CD4-positive, alpha-beta T cell treated with Interferon alpha-2 for 1 hour (primary cell): Measurements from ENCODE around the gene ELMO1.
A peak's percentile ranks its signal among the peaks of the same experiment; 100 is the strongest.

Experiments
- DNase-seq, 2 donors: peaks; one replicate each; pipeline ENCODE4 v3.0.0-alpha.2; 2020 to 2022

The ELMO1 gene

DNA sequence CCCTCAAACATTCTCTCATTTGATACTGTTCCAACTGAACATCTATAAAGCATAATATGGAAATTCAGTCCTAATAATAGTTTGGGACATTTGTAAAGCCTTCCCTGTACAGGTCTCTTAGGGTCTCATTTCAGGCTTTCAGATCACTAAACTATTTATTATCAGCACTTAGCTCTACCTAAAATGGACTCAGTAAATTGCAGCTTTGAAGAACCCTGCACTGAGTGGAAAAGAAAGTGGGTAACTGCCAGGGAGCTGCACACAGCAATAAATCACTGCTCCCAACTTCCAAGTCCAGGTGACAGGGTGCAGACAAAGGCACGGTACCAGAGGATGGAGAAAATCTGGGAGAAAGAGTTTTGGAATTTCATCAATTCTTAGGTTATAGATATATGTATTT is 559.5 kb downstream of the ELMO1 start:
- no peak for DNase-seq

DNA sequence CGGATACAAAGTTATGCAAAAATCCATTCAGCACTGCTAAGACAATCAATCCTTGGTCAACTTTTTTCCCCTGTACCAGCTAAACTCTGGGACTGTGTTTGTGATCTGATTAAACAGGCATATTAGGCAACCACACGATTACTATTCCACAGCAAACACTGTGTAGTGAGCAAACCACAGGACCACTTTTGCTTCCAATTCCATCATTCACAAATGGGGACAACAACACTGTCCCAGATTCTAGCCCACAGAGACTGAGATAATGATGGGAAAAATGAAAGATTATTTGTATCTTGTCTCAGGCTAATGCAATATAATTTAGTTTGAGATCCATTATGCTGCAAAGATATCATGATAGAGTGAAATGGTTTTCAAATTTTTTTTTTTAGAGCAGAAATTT is 560.7 kb downstream of the ELMO1 start:
- DNase-seq, result no peak

DNA sequence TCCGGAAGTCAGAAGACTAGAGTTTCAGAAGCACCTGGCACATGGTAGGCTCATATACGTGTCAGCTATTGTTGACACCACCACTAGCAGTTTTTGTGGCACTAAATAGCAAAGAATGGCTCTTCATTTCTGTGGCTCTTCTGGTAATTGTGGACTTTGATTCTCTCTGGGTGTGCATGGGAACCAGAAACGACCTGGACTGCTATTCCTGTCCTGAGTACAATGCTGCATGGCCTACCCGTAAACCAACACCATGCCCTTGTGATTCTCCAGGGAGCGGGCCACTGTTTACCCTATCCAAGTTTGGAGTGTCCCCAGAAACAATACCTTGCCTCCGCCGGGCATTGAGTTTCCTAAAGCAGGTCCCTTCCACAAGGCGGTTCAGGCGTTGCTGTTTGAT is 561.4 kb downstream of the ELMO1 start:
- no peak for DNase-seq

- no peak for DNase-seq
Measured at GRCh38 chr7:36884910-36885309, 563.8 kb downstream of the ELMO1 start.

GRCh38 chr7:36884351-36884750 is 564.3 kb downstream of the ELMO1 start:
- DNase-seq, result no peak

DNA sequence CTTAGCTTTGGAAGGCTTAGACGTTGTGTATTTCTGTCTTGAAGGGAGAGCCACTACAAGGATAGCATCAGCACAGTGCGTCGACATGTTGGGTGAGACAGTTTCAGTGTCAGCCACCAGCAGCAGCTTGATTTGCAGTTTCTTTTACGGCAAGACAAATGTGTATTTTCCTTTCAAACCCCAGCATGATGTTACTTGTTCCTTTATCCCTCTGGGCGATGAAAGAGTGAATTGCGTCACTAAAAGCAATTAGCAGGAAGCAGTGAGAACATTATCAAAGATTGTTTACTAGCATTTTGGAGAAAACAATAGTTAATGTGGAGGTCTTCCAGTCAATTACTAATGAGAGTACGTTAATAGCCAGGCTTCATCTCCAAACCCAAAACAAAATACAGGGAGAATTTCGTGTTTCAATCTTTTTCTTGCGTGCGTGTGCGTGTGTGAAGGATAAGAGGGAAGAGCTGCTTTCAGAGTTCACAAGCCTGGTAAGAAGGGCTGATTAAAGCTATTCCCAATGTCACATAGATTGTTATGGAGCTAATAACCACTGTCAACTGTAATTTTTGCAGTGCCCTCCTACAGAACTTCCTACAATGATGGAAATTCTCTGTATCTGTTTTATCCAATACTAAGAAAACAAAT is 567.3 kb downstream of the ELMO1 start:
- no peak for DNase-seq

DNA sequence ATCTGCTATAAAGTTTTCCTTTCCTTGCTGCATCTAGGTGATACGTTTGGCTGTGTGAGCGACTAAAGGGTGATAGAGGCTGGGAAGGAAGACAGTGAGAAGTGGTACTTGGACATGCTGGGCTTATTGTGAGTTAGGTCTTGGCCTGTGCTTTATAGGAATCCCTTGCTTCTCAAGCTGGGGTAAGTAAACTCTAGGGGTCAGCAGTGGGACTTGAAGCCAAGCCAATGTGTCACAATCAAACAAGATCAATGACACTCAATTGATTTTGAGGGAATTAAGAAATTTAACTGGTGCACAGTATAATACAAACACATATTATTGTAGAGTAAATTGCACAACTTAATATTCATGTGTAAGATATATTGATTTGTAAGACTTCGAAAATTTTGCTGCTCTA is 568.6 kb downstream of the ELMO1 start:
- DNase-seq, result no peak

DNA sequence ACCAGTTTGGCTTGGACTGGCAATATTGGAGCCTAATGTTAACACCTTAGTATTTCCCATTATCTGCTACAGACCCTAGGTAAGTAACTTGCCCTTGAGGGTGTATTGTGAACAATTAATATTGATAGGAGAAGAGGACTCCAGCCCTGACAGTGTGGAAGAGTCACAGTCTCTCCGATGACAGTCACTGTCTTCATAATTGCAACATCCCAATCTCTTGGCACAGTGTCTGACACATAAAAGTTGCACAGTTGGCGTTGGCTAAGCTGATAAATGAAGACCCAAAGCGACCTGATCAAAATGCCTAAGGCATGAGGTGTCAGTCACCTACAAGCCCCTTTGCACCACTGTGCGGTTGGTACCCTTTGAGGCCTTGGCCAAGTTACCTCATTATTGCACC is 569.6 kb downstream of the ELMO1 start:
- no peak for DNase-seq

- no peak for DNase-seq
Measured at GRCh38 chr7:36878288-36878687, 570.4 kb downstream of the ELMO1 start.

- no peak for DNase-seq
Measured at GRCh38 chr7:36875794-36876193, 572.9 kb downstream of the ELMO1 start.

DNA sequence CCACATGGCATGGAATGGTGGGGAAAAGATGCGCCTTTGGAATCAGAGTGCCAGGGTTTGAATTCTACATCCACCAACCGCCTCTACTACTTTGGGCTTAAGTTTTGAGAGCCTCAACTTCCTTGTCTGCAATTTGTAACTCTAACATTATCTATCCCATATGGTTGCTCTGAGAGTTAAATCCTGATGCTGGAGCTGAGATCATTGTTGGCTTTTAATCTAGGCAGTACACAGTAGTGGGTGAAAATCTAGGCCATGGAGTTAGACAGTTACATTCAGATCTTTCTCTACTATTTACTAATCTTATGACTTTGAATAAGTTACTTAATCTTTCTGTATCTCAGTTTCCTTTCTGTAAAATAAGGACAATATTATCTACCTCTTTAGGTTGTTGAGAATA is 574.6 kb downstream of the ELMO1 start:
- no peak for DNase-seq

- DNase-seq, result peak; percentile 2 to 38
Measured at GRCh38 chr7:36871863-36872262, 576.8 kb downstream of the ELMO1 start.

GRCh38 chr7:36871355-36871738 is 577.3 kb downstream of the ELMO1 start:
- no peak for DNase-seq

GRCh38 chr7:36870625-36871354 is 577.9 kb downstream of the ELMO1 start:
- DNase-seq, result no peak

- no peak for DNase-seq
Measured at GRCh38 chr7:36868727-36869411, 579.8 kb downstream of the ELMO1 start.

GRCh38 chr7:36865019-36865418 is 583.6 kb downstream of the ELMO1 start:
- DNase-seq, result peak in 1 of 2 donors; percentile 30

DNA sequence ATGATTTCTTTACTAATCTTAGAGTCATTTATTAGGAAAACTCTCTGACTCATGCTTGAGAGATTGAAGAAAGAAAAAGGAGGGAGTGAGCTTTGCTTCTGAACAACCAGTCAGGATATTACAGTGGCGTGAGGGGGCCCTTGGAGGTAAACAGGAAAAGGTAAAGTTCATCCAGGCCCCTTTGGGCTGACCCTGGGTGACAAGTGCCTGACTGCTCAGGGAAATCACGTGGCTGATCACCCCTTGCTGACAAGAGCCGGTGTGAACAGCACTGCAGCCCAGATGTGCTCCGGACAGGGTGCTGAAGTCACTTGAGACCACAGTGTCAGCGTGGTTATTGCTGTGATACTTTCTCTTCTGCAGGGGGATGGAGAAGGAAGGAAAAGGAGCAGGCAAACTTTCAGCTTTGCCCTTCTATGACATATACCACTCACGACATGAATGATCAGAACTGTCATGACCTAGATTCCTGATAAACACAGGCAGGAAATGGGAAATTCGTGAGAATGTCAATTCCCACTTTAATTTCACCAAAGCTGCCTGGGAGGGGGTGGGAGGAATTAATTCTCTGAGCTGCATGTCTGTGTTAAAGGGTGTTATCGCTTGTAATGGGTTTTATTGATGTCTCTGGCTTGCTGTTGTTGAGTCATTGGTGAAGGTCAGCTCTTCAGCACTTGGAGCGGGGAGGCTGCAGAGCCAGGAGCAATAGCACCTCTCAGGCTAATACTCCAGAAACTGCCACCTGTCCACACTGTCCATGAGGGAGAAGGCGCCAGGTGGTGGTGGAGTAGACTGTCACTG is 584.6 kb downstream of the ELMO1 start:
- DNase-seq, result peak; percentile 43 to 56

DNA sequence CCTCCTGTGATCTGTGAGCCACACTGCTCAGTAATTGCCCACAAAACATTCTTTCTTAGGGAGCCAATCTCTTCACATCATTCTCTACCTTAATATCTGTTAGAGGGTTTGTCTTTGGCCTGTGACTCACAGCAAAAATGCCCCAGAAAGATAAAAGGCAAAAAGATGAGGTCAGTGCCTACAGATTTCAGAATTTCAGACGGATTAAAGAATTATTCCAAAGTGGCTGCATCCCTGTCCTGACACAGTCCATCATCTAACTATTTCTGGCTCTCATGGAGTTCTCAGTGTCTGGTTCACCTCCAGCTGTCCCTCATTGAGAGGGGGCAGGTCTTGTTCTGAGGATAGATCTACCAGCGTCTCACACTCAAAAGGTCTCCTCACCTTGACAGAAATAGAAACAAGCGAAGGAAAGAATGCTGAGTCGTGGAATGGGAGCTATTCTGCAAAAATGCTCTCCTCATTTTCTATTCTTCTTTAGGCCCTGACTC is 585.8 kb downstream of the ELMO1 start:
- DNase-seq, result no peak

DNA sequence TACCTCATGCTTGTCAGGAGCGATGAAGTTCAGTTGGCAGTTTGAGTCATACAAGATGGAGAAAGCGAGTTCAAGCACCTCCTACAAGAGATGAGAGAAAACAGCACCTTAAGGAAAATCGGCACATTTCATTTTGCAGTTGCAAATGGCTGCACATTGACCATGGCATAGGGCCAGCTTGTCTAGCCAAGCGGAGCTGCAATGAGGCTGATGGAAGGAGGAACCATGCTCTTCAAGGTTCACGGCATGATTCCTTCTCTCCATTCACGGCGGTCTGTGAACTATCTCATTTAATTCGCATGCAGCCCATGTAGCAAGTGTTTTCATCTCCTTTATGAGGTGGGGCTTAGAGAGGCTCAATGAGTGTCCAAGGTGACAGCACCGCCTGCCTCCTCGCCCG is 587.0 kb downstream of the ELMO1 start:
- no peak for DNase-seq

- DNase-seq, result no peak
Measured at GRCh38 chr7:36860681-36861080, 588.0 kb downstream of the ELMO1 start.

GRCh38 chr7:36855330-36855729 is 593.3 kb downstream of the ELMO1 start:
- no peak for DNase-seq

- no peak for DNase-seq
Measured at GRCh38 chr7:36854652-36855051, 594.0 kb downstream of the ELMO1 start.

GRCh38 chr7:36852931-36853330 is 595.7 kb downstream of the ELMO1 start:
- DNase-seq, result no peak
